Large intestine (tissue), 3 donors: ENCODE data around the gene NRXN3. TPM values are rescaled to one million over a fixed set of nuclear protein-coding genes. Genes with fewer than 3 reads are reported as not detected.

Source experiments
- DNase-seq, 2 donors: peaks; one replicate each; pipeline versions ENCODE4 v3.0.0 to v3.0.0-alpha.2; 2013
- H3K27ac ChIP-seq: one replicate; pipeline ENCODE4 v1.5.1; 2013; ENCODE audit warnings: low read length
- H3K27me3 ChIP-seq: 2 replicates; pipeline ENCODE4 v1.6.1; 2013; ENCODE audit warnings: low read length; ENCODE audit not compliant: control insufficient read depth, insufficient read depth
- H3K36me3 ChIP-seq: 2 replicates; pipeline ENCODE4 v1.6.1; 2013; ENCODE audit warnings: low read length; ENCODE audit not compliant: control insufficient read depth, insufficient read depth
- H3K4me1 ChIP-seq: one replicate; pipeline ENCODE4 v1.6.1; 2013; ENCODE audit warnings: low read length; ENCODE audit not compliant: control insufficient read depth, insufficient read depth
- H3K4me3 ChIP-seq: one replicate; pipeline ENCODE4 v1.5.1; 2013; ENCODE audit warnings: low read length
- H3K9me3 ChIP-seq: one replicate; pipeline ENCODE4 v1.6.1; 2013; ENCODE audit warnings: mild to moderate bottlenecking, low read depth, low read length, moderate library complexity; ENCODE audit not compliant: control insufficient read depth
- WGBS: methylation state at CpG from one replicate; pipeline ENCODE4 v1.1.5; 2013; ENCODE audit warnings: low lambda C conversion rate; ENCODE audit not compliant: insufficient coverage; 5-methylcytosine and 5-hydroxymethylcytosine counted together
- polyA plus RNA-seq: library from polyadenylated mRNA; unstranded; fragments of 120-200 nt; gene quantifications from one replicate; pipeline ENCODE4 v1.2.1, GENCODE V29; 2013

The NRXN3 gene
- polyA plus RNA-seq, 1 donor: 12.8 TPM

DNA sequence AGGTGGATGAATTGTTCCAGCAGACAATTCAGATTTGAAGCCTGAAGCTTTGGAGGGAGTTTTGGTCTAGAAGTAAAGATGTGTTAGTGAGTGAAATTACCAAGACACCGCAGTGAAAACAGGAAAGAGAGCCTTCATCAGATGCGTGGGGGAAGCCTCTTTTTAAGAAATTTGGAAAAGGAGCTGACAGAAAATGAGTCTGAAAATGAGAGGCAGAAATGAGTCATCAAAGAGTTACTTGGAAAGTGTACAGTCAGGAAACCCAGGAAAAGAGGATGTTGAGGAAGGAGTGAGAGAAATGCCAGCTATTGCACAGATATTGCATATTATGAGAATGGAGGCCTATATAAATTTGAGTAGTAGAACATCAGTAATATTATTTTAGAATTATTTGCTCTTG lies 520.7 kb downstream of the NRXN3 start:
- Histone ChIP-seq H3K36me3 (no peaks in the 10 kb centered on the region), H3K9me3 (no peaks in the 10 kb centered on the region), H3K4me3 (no peak overlapping the region), H3K27me3 (no peaks in the 10 kb centered on the region), H3K27ac (no peak overlapping the region), H3K4me1 (no peaks in the 10 kb centered on the region)
- no peak for DNase-seq
- WGBS: 73% methylated on average over 2 of the region's 2 CpGs

DNA sequence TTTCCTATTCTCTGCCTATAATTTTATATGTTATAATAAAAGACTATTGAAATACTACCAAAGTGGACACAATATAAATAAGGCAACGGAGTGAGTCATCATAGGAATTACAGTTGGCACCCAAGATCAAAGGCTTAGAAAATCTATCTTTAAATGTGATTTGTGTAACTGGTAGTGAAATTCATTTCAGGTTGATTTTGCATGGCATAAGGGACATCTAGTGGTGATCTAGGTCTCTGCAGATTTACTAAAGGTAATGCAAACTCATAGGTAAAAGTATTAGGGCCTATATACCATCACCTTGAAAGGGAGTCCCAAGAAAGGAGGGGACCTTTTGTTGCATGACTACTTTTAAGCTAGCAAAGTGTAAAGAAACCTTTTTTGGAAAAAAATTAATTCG lies 527.2 kb downstream of the NRXN3 start:
- no CpG with 5 or more reads among the region's 2 CpGs for WGBS
- no peak overlapping the region for H3K4me3 ChIP-seq
- H3K27ac ChIP-seq: no peak overlapping the region
- H3K4me1 ChIP-seq: no peaks in the 10 kb centered on the region
- no peaks in the 10 kb centered on the region for H3K9me3 ChIP-seq
- no peaks in the 10 kb centered on the region for H3K36me3 ChIP-seq
- no peaks in the 10 kb centered on the region for H3K27me3 ChIP-seq
- DNase-seq: no peak

DNA sequence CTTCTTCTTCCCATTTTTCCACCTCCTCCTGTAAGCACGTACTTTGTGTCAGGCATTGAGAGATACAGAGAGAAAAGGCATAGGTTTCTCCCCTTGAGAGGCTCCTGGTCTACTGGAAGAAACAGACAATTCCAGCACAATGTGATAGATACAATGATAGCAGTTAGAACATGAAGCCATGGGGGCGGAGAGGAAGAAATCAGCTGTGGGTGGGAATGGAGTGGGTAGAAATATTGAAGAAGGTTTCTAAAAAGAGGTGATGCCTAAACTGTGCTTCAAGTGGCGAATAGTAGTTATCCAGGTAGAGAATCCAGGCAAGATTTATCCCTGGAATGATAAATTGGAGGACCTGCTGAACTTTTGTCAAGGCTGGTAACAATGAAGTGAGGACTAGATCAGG lies 528.8 kb downstream of the NRXN3 start:
- WGBS: 81% methylated on average over 2 of the region's 3 CpGs

DNA sequence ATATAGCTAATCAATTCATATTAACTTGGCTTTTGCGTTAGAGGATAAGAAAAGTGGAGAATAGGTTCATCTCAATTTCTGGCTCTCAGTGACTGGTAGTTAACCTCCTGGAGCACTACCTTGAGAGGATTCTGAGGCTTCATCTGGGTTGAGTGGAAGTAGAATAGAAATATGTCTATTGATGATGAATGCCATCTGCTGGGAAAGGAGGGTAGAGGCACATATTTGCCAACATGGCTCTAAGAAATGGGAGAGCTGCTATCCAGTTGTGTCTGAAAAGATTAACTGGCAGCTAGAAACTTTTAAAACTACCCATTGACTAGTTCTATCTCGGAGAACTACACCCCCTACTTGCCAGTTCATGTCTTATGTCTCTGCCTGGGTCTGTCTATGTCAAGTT lies 530.1 kb downstream of the NRXN3 start:
- Histone ChIP-seq H3K4me3 (no peak overlapping the region), H3K27ac (no peak overlapping the region), H3K4me1 (no peaks in the 10 kb centered on the region), H3K36me3 (no peaks in the 10 kb centered on the region), H3K27me3 (no peaks in the 10 kb centered on the region), H3K9me3 (no peaks in the 10 kb centered on the region)
- DNase-seq: no peak
- 100% methylated on average over 1 of the region's 2 CpGs for WGBS

More for the DNA sequence above, 528.8 kb downstream of the NRXN3 start:
- H3K4me3 ChIP-seq: no peak overlapping the region
- no peaks in the 10 kb centered on the region for H3K36me3 ChIP-seq
- H3K27me3 ChIP-seq: no peaks in the 10 kb centered on the region
- no peaks in the 10 kb centered on the region for H3K4me1 ChIP-seq
- no peaks in the 10 kb centered on the region for H3K9me3 ChIP-seq
- H3K27ac ChIP-seq: no peak overlapping the region
- no peak for DNase-seq

DNA sequence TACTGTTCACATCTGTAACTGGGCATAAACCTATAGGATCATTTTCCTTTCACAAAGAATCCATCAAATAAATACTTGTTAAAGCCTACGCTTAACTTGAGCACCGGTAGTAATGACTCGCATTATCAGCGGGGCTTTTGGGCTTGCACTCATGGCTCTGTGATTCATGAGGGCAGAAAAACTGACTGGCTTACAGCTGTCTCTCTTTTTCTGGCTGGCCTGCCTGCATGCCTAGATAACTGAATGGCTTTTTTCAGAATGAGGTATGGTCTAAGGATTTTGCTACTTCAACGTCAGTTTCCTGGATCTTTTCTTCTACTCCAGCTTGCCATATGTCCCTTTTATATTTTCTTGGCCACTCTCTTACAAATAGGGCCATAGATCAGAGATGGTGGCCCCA lies 531.1 kb downstream of the NRXN3 start:
- H3K9me3 ChIP-seq: no peaks in the 10 kb centered on the region
- WGBS: 0% methylated on average over 1 of the region's 5 CpGs
- H3K36me3 ChIP-seq: no peaks in the 10 kb centered on the region
- H3K27ac ChIP-seq: no peak overlapping the region
- no peaks in the 10 kb centered on the region for H3K27me3 ChIP-seq
- no peak for DNase-seq
- H3K4me1 ChIP-seq: no peaks in the 10 kb centered on the region
- no peak overlapping the region for H3K4me3 ChIP-seq

DNA sequence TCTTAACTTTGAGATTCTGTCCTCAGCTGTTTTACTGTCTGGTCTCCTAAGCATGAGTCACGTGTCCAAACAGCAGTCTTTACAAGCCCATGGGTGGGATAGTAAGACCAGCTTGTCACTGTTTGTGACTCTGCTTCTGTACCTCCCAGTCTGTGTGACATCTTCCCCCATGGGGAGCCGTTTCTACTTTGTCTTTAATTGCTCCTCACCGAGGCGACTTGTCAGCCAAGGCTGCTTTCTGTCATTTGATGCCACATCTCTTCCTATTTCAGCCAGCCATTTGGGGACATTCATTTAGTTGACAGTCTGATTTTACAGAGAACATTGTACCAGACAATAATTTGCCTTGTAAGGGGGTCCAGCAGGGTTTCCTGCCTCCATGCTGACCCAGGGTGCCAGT lies 534.8 kb downstream of the NRXN3 start:
- no CpG with 5 or more reads among the region's 4 CpGs for WGBS
- Histone ChIP-seq H3K4me3 (no peak overlapping the region), H3K9me3 (no peaks in the 10 kb centered on the region), H3K27me3 (no peaks in the 10 kb centered on the region), H3K4me1 (no peaks in the 10 kb centered on the region), H3K27ac (no peak overlapping the region), H3K36me3 (no peaks in the 10 kb centered on the region)
- no peak for DNase-seq

DNA sequence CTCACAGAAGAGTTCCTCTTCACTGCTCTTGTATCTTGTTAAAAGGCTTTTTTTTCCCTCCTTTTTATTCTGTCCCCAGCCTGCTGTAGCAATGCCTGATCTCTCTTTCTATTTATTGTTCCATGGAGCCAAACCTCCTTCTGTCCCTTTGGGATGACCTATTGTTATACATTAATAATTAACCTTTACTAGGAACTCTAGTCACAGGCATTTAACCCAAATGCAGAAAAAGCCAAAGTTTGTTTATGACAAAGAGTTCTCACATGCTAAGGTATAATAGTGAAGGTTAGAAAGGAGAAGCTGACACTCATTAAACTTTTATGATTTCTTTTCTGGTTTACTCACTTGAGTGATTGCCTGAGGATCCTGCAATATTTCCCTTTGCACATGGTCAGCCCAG lies 535.8 kb downstream of the NRXN3 start:
- no peak for DNase-seq
- Histone ChIP-seq H3K9me3 (no peaks in the 10 kb centered on the region), H3K4me3 (no peak overlapping the region), H3K27me3 (no peaks in the 10 kb centered on the region), H3K36me3 (no peaks in the 10 kb centered on the region), H3K4me1 (no peaks in the 10 kb centered on the region), H3K27ac (no peak overlapping the region)

DNA sequence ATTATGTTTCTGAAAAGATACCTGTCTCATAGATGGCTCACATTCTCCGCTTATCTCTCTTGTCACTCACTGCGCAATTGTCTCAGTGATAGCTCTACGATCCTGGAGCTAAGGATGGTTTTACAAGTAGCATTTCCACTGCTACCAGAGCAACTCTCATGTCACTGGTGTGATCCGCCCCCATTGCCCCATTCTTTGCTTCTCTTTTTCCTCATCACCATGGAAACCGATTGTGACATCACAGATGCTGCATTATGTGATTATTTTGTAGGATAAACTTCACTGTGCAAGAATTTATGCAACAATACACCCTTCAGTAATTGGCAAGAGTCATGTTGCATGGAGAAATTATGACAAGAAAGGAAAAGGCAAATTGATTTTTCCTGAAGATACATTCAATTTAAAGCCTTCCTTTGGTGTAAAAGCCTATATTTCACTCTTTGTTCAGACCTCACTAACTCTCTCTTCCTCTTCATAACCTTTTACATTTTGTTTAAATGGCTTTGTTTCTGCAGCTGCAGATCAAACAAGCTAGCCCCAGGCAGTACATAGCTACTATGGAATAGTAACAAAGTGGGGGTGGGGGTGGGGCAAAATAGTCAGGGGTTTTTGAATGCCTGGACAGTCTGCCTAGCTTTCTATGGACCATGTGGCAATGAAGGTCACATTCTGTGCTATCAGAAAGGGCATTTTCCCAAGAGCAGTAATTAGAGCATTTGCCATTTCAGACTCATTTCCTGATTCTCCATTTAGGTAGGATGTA lies 539.8 kb downstream of the NRXN3 start:
- 82% methylated on average over 4 of the region's 5 CpGs for WGBS
- no peak overlapping the region for H3K27ac ChIP-seq
- no peaks in the 10 kb centered on the region for H3K27me3 ChIP-seq
- DNase-seq: no peak
- H3K4me3 ChIP-seq: no peak overlapping the region
- H3K4me1 ChIP-seq: no peaks in the 10 kb centered on the region
- no peaks in the 10 kb centered on the region for H3K36me3 ChIP-seq
- no peaks in the 10 kb centered on the region for H3K9me3 ChIP-seq

DNA sequence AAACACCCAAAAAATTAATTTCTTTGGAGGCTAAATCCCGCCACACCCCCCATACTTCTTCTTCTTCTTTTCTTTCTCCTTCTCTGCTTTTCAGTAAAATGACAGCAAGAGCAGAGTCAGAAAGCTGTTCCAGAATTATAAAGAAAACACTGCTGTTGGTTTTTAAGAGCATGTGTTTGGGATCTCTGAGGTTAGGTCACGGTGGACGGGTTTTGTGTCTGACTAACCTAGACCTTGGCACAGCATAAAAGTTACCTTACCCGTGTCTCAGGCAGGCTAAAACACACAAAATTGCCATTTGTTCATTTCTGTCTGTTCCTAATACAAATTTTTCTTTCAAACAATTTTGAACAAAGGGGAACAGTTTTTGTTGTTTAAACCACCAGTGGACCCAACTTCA lies 540.8 kb downstream of the NRXN3 start:
- Histone ChIP-seq H3K36me3 (no peaks in the 10 kb centered on the region), H3K9me3 (no peaks in the 10 kb centered on the region), H3K27ac (no peak overlapping the region), H3K27me3 (no peaks in the 10 kb centered on the region), H3K4me1 (no peaks in the 10 kb centered on the region), H3K4me3 (no peak overlapping the region)
- no peak for DNase-seq
- WGBS: 100% methylated on average over 1 of the region's 4 CpGs

DNA sequence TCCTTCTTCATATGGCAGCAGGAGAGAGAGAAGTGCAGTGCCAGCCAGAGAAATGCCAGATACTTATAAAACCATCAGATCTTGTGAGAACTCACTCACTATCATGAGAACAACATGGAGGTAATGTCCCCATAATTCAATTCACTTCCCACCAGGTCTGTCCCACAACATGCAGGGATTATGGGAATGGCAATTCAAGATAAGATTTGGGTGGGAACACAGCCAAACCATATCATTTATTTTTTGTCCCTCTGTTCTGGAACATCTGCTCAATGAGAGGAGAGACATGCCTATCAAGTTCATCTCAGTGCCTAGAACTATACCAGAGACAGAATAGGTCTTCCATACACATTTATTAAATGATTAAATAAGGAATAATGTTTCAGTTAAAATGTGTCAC lies 543.5 kb downstream of the NRXN3 start:
- Histone ChIP-seq H3K36me3 (no peaks in the 10 kb centered on the region), H3K4me3 (no peak overlapping the region)

DNA sequence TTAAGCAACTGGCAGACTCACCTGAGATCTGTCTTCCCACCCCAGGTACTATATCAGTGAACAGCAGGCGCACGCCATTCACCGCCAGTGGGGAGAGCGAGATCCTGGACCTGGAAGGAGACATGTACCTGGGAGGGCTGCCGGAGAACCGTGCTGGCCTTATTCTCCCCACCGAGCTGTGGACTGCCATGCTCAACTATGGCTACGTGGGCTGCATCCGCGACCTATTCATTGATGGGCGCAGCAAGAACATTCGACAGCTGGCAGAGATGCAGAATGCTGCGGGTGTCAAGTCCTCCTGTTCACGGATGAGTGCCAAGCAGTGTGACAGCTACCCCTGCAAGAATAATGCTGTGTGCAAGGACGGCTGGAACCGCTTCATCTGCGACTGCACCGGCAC lies 544.5 kb downstream of the NRXN3 start:
- no peaks in the 10 kb centered on the region for H3K4me1 ChIP-seq
- DNase-seq: no peak
- WGBS: no CpG with 5 or more reads among the region's 18 CpGs
- H3K36me3 ChIP-seq: no peaks in the 10 kb centered on the region
- no peak overlapping the region for H3K4me3 ChIP-seq
- H3K27ac ChIP-seq: no peak overlapping the region
- no peaks in the 10 kb centered on the region for H3K9me3 ChIP-seq
- H3K27me3 ChIP-seq: no peaks in the 10 kb centered on the region

More for the DNA sequence above, 543.5 kb downstream of the NRXN3 start:
- Histone ChIP-seq H3K9me3 (no peaks in the 10 kb centered on the region), H3K27me3 (no peaks in the 10 kb centered on the region), H3K27ac (no peak overlapping the region), H3K4me1 (no peaks in the 10 kb centered on the region)
- no peak for DNase-seq
